Esophagus squamous epithelium (tissue), 5 donors: Measurements from ENCODE around the gene UBXN4. TPM values are rescaled to one million over a fixed set of nuclear protein-coding genes. Genes with fewer than 3 reads are reported as not detected.

Source experiments
- DNase-seq: peaks from one replicate; lab custom pipeline; 2025; lab: John Stamatoyannopoulos, UW
- H3K27ac ChIP-seq, 4 donors: fragments of 200-600 bp; sonication (generic); one replicate each; pipeline ENCODE4 v1.5.1; 2016 to 2019; ENCODE audit warnings: mild to moderate bottlenecking in 1 of 4
- H3K27me3 ChIP-seq, 4 donors: fragments of 200-600 bp; sonication (generic); 1 replicate in 3 of 4; 2 replicates in 1 of 4; pipeline versions ENCODE4 v1.5.1 to v1.6.0; 2017 to 2021; ENCODE audit warnings: antibody characterized with exemption in 1 of 4
- H3K36me3 ChIP-seq, 3 donors: fragments of 200-600 bp; sonication (generic); one replicate each; pipeline ENCODE4 v1.5.1; 2016 to 2019
- H3K4me1 ChIP-seq, 3 donors: fragments of 200-600 bp; sonication (generic); one replicate each; pipeline ENCODE4 v1.5.1; 2017 to 2019
- H3K4me3 ChIP-seq, 4 donors: fragments of 200-600 bp; sonication (generic); 1 replicate in 3 of 4; 2 replicates in 1 of 4; pipeline ENCODE4 v1.5.1; 2016 to 2019; ENCODE audit warnings: mild to moderate bottlenecking in 2 of 4, moderate library complexity in 1 of 4
- H3K9me3 ChIP-seq, 3 donors: fragments of 200-600 bp; sonication (generic); one replicate each; pipeline ENCODE4 v1.5.1; 2016 to 2019
- POLR2A ChIP-seq, 4 donors: fragments of 450-650 bp; IDR thresholded peaks; one replicate each; pipeline ENCODE4 v1.6.1; 2017; ENCODE audit warnings: antibody characterized with exemption in 4 of 4, mild to moderate bottlenecking in 4 of 4, moderate library complexity in 3 of 4
- WGBS, 2 donors: methylation state at CpG; one replicate each; pipeline ENCODE4 v1.1.5; 2018; 5-methylcytosine and 5-hydroxymethylcytosine counted together
- intact Hi-C: fragments of 100-400 bp; cut with DNase I; formaldehyde crosslinking; loops from one replicate; pipeline ENCODE4 v1.15.0; 2022
- total RNA-seq, 4 donors: library from RNA; depleted of rRNA; stranded (reverse); fragments of >200 nt; gene quantifications; one replicate each; pipeline ENCODE4 v1.1.0, GENCODE V29; 2016
- TF ChIP-seq, protein P1 (sequence below), 6 experiments: fragments of 450-650 bp in 4 of 6; fragments of 200-600 bp in 2 of 6; sonication (generic) in 2 of 6; IDR thresholded peaks; one replicate each; pipeline ENCODE4 v1.5.1; 2016 to 2019; ENCODE audit warnings: antibody characterized with exemption in 6 of 6, mild to moderate bottlenecking in 4 of 6, moderate library complexity in 4 of 6
- donor health status: DM: yes; HTN: yes; CAD: no.

Gene UBXN4
- total RNA-seq, 4 donors from 2014 or later, result 40.2 to 66.9 (median 49.2) TPM

DNA sequence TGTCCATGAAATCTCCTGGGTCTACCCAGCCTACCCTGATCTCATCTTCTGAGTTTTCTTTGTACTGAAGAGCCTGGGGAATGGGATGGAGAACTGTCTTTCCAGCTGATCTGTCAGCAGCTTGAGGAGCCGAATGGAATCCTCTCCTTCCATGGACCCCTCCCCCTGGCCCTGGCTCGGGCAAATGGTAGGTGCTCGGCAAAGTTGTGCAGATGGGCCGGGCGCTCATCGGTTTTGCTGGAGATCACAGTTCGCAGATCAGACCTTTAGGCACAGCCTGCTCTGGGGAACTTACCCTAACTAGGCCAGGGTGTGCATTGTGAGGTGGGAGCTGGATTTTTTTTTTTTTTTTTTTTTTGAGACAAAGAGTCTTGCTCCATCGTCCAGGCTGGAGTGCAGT, 55.0 kb downstream of the UBXN4 start:
- Histone ChIP-seq H3K36me3 (no peaks in the 10 kb centered on the region), H3K4me1 (peaks cover 0 to 9% (median 4%) of the 10 kb centered on the region in 3 donors), H3K27ac (no peak overlapping the region), H3K9me3 (peaks cover 0 to 16% (median 5%) of the 10 kb centered on the region in 3 donors), H3K27me3 (no peaks in the 10 kb centered on the region), H3K4me3 (no peak overlapping the region)
- no peak for DNase-seq
- intact Hi-C loops, result no loop called here
- 94 to 100% methylated on average over 2 to 6 of the region's 8 CpGs for WGBS, 2 donors
- TF ChIP-seq, protein P1, sequence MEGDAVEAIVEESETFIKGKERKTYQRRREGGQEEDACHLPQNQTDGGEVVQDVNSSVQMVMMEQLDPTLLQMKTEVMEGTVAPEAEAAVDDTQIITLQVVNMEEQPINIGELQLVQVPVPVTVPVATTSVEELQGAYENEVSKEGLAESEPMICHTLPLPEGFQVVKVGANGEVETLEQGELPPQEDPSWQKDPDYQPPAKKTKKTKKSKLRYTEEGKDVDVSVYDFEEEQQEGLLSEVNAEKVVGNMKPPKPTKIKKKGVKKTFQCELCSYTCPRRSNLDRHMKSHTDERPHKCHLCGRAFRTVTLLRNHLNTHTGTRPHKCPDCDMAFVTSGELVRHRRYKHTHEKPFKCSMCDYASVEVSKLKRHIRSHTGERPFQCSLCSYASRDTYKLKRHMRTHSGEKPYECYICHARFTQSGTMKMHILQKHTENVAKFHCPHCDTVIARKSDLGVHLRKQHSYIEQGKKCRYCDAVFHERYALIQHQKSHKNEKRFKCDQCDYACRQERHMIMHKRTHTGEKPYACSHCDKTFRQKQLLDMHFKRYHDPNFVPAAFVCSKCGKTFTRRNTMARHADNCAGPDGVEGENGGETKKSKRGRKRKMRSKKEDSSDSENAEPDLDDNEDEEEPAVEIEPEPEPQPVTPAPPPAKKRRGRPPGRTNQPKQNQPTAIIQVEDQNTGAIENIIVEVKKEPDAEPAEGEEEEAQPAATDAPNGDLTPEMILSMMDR (IDR thresholded peaks at IDR 0.05), result no peak
- no peak for TF ChIP-seq POLR2A (IDR thresholded peaks at IDR 0.05)

DNA sequence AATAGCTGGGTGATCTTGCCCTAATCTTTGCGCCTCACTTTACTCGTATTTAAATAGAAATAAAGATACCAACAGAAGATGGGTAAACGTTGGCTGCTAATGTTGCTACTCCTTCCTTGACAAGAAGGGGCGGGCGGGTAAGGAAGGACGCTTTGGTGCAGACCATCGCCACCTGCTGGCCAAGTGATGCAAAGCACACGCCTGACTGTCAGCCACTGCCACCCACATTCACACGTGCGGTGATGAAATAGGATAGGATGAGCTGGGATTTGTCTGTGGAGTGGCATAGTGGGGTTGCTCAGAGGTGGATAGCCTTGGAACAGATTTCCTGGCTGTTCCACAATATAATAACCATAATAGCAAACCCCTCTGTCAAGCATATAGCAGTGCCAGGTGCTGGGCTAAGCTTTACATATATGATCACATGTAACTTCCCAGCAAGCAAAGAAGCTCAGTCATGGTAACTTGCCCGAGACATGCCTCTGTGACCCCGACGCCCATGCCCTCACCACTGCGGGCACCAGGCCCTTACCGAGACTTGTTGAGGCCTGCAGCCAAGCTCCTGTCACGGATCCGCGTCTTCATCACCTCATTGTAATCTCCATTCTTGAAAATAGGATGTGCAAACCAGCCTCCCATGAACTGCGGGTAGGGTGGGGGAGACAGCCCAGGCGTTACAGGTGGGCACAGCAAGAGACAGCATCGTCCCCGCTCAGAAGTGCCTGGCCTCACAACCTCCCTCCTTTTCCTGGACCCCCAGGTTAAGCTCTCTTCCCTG, 56.0 kb downstream of the UBXN4 start:
- intact Hi-C loops, result no loop called here
- WGBS, 2 donors, result 13 to 15% methylated on average over 15 to 18 of the region's 22 CpGs
- Histone ChIP-seq H3K9me3 (peaks cover 0 to 17% (median 5%) of the 10 kb centered on the region in 3 donors), H3K4me1 (peaks cover 0 to 9% (median 4%) of the 10 kb centered on the region in 3 donors), H3K27me3 (no peaks in the 10 kb centered on the region), H3K4me3 (no peak overlapping the region), H3K36me3 (no peaks in the 10 kb centered on the region), H3K27ac (no peak overlapping the region)
- no peak for DNase-seq
- no peak for TF ChIP-seq POLR2A (IDR thresholded peaks at IDR 0.05)
- TF ChIP-seq, protein P1 (IDR thresholded peaks at IDR 0.05), result peak; percentile 76 to 92 (median 77)

DNA sequence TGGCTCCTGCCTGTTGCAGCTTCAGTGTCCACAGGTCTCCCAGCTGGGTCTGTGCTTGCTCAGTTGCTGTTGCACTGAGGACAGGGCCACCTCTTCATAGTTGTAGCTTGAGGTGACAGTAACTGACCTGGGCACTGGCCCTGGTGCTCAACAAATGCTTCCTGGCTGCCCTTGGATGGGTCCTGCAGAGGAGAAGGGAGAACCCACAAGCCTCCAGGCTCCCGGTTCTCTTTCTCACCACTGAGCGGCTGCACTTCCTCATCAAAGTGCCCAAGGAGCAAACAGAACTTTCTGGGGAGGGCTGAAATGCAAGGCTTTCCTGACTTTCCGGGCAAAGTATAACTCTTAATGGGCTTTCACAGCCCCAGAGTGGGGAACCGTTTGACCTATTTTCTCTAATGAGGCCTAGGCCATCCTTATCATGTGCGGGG, 56.6 kb downstream of the UBXN4 start:
- DNase-seq, result no peak
- Histone ChIP-seq H3K36me3 (no peaks in the 10 kb centered on the region), H3K27me3 (no peaks in the 10 kb centered on the region), H3K27ac (no peak overlapping the region), H3K9me3 (peaks cover 0 to 17% (median 5%) of the 10 kb centered on the region in 3 donors), H3K4me3 (no peak overlapping the region), H3K4me1 (peaks cover 0 to 9% (median 4%) of the 10 kb centered on the region in 3 donors)
- TF ChIP-seq POLR2A (IDR thresholded peaks at IDR 0.05), result no peak
- TF ChIP-seq, protein P1 (IDR thresholded peaks at IDR 0.05), result no peak
- 81 to 86% methylated on average over 1 to 3 of the region's 5 CpGs for whole genome bisulfite sequencing, 2 donors
- intact Hi-C loops, result no loop called here

DNA sequence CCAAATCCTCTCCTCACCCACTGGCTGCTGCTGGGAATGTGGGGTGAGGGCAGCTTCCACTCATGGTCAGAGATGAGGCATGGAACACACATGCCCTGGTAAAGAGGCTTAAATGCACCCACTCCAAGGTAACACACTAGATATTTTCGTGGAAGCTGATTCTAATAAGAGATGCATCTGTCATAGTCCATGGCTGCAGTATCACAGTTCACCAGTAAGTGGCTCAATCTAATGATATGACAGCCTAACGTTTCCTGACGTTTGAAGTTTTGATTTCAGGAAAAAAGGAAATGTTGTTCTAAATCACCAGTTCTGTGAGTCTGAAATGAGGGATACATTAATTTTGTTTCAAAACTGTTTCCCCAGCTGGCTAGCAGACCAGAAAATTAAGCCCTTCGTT, 57.1 kb downstream of the UBXN4 start:
- intact Hi-C loops, result no loop called here
- Histone ChIP-seq H3K27ac (no peak overlapping the region), H3K4me1 (peaks cover 0 to 9% (median 4%) of the 10 kb centered on the region in 3 donors), H3K9me3 (peaks cover 0 to 17% (median 5%) of the 10 kb centered on the region in 3 donors), H3K27me3 (no peaks in the 10 kb centered on the region), H3K36me3 (no peaks in the 10 kb centered on the region), H3K4me3 (no peak overlapping the region)
- no peak for DNase-seq
- WGBS, 2 donors, result 52 to 62% methylated on average over 4 of the region's 4 CpGs
- TF ChIP-seq POLR2A (IDR thresholded peaks at IDR 0.05), result no peak
- TF ChIP-seq, protein P1 (IDR thresholded peaks at IDR 0.05), result peak in 1 of 6 experiments; percentile 13

- Histone ChIP-seq H3K36me3 (no peaks in the 10 kb centered on the region), H3K27me3 (no peaks in the 10 kb centered on the region), H3K9me3 (peaks cover 0 to 17% (median 5%) of the 10 kb centered on the region in 3 donors), H3K27ac (no peak overlapping the region), H3K4me3 (no peak overlapping the region), H3K4me1 (peaks cover 0 to 9% (median 4%) of the 10 kb centered on the region in 3 donors)
- intact Hi-C loops, result no loop called here
- no peak for DNase-seq
- 65% methylated on average over 2 of the region's 2 CpGs for WGBS, 2 donors
- TF ChIP-seq, protein P1 (IDR thresholded peaks at IDR 0.05), result no peak
- TF ChIP-seq POLR2A (IDR thresholded peaks at IDR 0.05), result no peak
Observed at GRCh38 chr2:135799738-135800137, 58.1 kb downstream of the UBXN4 start.
